Stimulated activated CD8-positive, alpha-beta memory T cell treated with anti-CD3 and anti-CD28 coated beads, Interleukin-15, amount 100 ng/mL, for 1 hour (primary cell): ENCODE data around the gene CCER1.

Experiments
- DNase-seq: peaks from one replicate; pipeline ENCODE4 v3.0.0-alpha.2; 2020; ENCODE audit warnings: low read depth

CCER1 gene

GRCh38 chr12:90920222-90920621 is 34.8 kb downstream of the CCER1 start:
- DNase-seq = no peak

- no peak for DNase-seq
Measured at GRCh38 chr12:90917431-90917830, 37.5 kb downstream of the CCER1 start.

- DNase-seq = no peak
Measured at GRCh38 chr12:90916516-90916915, 38.5 kb downstream of the CCER1 start.

GRCh38 chr12:90915353-90915752 is 39.6 kb downstream of the CCER1 start:
- no peak for DNase-seq

GRCh38 chr12:90910958-90911357 is 44.0 kb downstream of the CCER1 start:
- DNase-seq = no peak

DNA sequence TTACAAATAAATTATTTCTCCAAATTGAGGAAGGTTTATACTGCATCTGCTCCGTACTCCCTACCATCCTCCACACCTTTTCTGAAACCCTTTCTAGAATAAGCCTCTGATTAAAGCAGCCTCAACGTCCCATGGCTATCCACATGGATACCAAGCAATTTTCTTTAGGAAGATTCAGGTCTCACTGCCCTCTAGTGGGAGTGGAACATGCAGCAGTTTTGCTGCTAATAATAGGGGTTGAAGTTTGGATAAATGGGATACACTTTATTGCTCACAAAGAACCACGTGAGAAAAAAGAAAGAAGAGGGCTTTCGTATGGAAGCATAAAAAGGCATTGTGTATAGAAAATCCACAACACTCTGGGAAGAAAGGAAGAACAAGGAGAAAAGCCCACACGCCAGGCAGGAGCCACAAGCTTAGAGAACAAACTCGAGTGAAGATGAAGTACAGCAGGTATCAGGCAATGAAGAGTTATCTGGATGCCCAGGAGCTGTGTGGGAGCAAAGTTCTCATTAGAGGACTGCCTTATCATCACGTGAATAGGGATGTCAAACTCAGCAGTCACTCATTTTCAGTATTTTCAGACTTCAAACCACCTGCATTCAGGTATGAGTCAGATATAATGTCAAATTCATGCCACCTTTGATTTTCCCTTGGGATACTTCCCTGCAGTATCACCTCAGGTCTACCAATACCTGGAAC is 45.8 kb downstream of the CCER1 start:
- no peak for DNase-seq

GRCh38 chr12:90908465-90908864 is 46.5 kb downstream of the CCER1 start:
- no peak for DNase-seq

- DNase-seq = no peak
Measured at GRCh38 chr12:90905691-90906370, 49.1 kb downstream of the CCER1 start.

GRCh38 chr12:90902596-90902995 is 52.4 kb downstream of the CCER1 start:
- DNase-seq = no peak
